ENCODE data around the gene C1orf216. TPM values are rescaled to one million over a fixed set of nuclear protein-coding genes. Genes with fewer than 3 reads are reported as not detected.

Gene C1orf216
- total and polyA plus RNA-seq, 2 of the 4 experiments (the other 2 are of a cell fraction), result 13.4 to 16.7 TPM

DNA sequence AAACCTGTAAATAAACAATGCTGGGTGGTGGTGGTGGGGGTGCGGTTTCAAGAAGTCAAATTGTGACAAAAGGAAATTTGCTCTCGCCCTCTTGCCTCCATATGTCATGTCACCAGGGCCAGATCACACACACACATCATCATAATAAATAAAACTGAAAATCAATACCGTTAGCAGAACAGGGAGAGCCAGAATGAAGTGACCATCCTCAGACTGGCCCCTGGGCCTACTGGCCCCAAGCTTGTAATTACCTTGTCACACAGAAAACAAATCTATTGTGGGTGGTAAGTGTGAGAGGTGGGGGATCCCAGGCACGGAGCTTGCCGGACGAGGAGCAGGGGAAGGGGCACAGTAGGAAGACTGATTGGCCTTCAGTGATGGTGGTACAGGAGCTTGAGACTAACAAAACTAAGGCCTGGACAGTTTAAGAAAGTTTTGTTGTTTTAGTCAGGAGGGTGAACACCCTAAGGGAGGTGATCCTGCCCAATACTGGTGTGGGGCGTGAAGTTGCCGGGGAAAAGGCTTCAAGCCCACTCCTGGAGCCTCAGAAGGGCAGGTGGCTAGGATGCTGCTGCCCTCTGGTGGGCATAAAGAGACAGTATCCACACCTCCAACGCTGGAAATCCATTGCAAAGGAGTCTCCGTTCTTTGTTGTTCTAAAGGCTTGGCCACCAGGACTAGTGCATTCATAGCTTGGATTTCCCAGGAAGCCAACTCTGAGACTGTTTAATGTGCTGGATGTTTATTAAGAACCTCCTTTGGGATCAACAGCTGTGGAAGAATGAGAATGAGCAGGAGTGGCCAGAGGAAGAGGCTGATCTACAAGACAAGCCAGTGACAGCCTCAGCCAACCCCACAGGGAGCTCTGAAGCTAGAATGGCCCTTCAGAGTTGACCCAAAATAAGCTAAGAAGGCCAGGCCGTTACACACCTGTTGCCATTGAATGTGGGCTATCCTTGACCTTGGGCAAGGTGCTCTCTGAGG lies 8.1 kb upstream of the C1orf216 start:
- Histone ChIP-seq H3K27me3 (ENCODE audit: control insufficient read depth, insufficient read depth, low read length) (no peaks in the 10 kb centered on the region), H3K56ac (ENCODE audit: extremely low read depth, insufficient read depth, low read length) (no peak overlapping the region), H3K4me2 (ENCODE audit: low read depth, low read length) (no peak overlapping the region), H2BK120ac (ENCODE audit: low read depth, low read length) (no peak overlapping the region), H3K4me1 (ENCODE audit: control insufficient read depth, insufficient read depth, low read length) (no peaks in the 10 kb centered on the region), H3K18ac (ENCODE audit: low read depth, low read length) (no peak overlapping the region), H3K9me1 (ENCODE audit: insufficient read depth, low read length) (no peaks in the 10 kb centered on the region), H4K20me1 (ENCODE audit: insufficient read depth, low read length) (no peaks in the 10 kb centered on the region), H3K27ac (ENCODE audit: insufficient read depth, low read length) (no peak overlapping the region), H2AK5ac (ENCODE audit: low read depth, low read length) (no peak overlapping the region), H4K8ac (ENCODE audit: low read depth in 2 of 2, low read length in 2 of 2) (no peak overlapping the region), H2AFZ (replicated peaks; ENCODE audit: low read length, poor library complexity) (peak overlapping the region; percentile 77), H3K79me1 (ENCODE audit: low read depth in 1 of 2, low read length in 2 of 2) (0 out of 4 replicates have a peak, but pooled peaks cover 0 to 4% of the 10 kb centered on the region in 2 experiments), H2AK9ac (replicated peaks; ENCODE audit: low read depth, low read length, poor library complexity) (peak overlapping the region; percentile 52), H3K4ac (ENCODE audit: low read depth, low read length) (no peak overlapping the region), H4K91ac (ENCODE audit: insufficient read depth, low read depth, low read length) (no peak overlapping the region), H2BK20ac (ENCODE audit: low read depth, low read length) (no peak overlapping the region), H3K23ac (ENCODE audit: low read depth, low read length) (no peak overlapping the region), H3K4me3 (ENCODE audit: insufficient read depth, low read depth, low read length) (no peak overlapping the region), H2BK5ac (ENCODE audit: low read depth, low read length, poor library complexity, severe bottlenecking) (no peak overlapping the region), H3K9ac (ENCODE audit: low read depth, low read length) (no peak overlapping the region), H3K36me3 (ENCODE audit: control insufficient read depth, insufficient read depth, low read length) (no peaks in the 10 kb centered on the region), H3K9me3 (ENCODE audit: control insufficient read depth, insufficient read depth, low read length) (no peaks in the 10 kb centered on the region), H2BK15ac (ENCODE audit: low read depth, low read length) (no peak overlapping the region), H3K14ac (replicated peaks; ENCODE audit: low read depth, low read length) (no peak overlapping the region), H4K5ac (ENCODE audit: low read depth, low read length) (no peak overlapping the region)
- intact Hi-C loops (cut with micrococcal nuclease) (loop anchor here (1.0 to 5.0 kb wide), 3 partner anchors 46 to 524 kb away; no protein-coding TSS in a partner anchor), in situ Hi-C loops (cut with MboI; ENCODE audit: low sequenced_read_pairs) (loop anchor here (5.0 kb wide), 1 partner anchor 159 kb away; no protein-coding TSS in a partner anchor), dilution Hi-C loops (cut with HindIII; ENCODE audit: low sequenced_read_pairs, unreplicated experiment) (no loop called here)
- POLR2A ChIA-PET (ENCODE audit: unreplicated experiment), result no interaction called here
- ATAC-seq (ENCODE audit: low read depth) (peak; percentile 97), DNase-seq (peak; percentile 58)
- no TSS peak for BruUV-seq (replicated peaks)
- CTCF ChIA-PET, result interaction anchor here (0.6 to 1.9 kb wide), 11 partner anchors 11 to 162 kb away, joined by 3 to 10 read pairs (median 5); no protein-coding TSS in a partner anchor
- 72% methylated on average over 3 of the region's 11 CpGs; no CpG with 5 or more reads in 1 of the 2 experiments for WGBS, 2 experiments (ENCODE audit: extremely low coverage in 2 of 2, insufficient read length in 1 of 2)
- TF ChIP-seq MAZ (IDR thresholded peaks at IDR 0.05; ENCODE audit: borderline replicate concordance, low read depth, low read length) (0 out of 2 replicates have a peak, but pooled peaks have one; percentile 17), CEBPB (IDR thresholded peaks at IDR 0.05; ENCODE audit: low read depth, low read length) (no peak), FOS (IDR thresholded peaks at IDR 0.05; ENCODE audit: low read depth, low read length) (no peak), MAFK (IDR thresholded peaks at IDR 0.05; ENCODE audit: low read depth, low read length) (no peak), CHD1 (IDR thresholded peaks at IDR 0.05; ENCODE audit: low read depth, low read length) (no peak), POLR2A (IDR thresholded peaks at IDR 0.05; ENCODE audit: low read depth, low read length) (no peak), RFX5 (IDR thresholded peaks at IDR 0.05; ENCODE audit: low read depth, low read length) (no peak), MXI1 (IDR thresholded peaks at IDR 0.05; ENCODE audit: borderline replicate concordance, low read depth, low read length) (no peak), ELK1 (IDR thresholded peaks at IDR 0.05; ENCODE audit: borderline replicate concordance, low read depth, low read length) (no peak), USF2 (IDR thresholded peaks at IDR 0.05; ENCODE audit: low read depth, low read length) (no peak), SMC3 (IDR thresholded peaks at IDR 0.05; ENCODE audit: low read depth, low read length) (peak; percentile 81), NFE2L2 (IDR thresholded peaks at IDR 0.05; ENCODE audit: low read depth, low read length) (no peak)
- TF ChIP-seq, protein P1, sequence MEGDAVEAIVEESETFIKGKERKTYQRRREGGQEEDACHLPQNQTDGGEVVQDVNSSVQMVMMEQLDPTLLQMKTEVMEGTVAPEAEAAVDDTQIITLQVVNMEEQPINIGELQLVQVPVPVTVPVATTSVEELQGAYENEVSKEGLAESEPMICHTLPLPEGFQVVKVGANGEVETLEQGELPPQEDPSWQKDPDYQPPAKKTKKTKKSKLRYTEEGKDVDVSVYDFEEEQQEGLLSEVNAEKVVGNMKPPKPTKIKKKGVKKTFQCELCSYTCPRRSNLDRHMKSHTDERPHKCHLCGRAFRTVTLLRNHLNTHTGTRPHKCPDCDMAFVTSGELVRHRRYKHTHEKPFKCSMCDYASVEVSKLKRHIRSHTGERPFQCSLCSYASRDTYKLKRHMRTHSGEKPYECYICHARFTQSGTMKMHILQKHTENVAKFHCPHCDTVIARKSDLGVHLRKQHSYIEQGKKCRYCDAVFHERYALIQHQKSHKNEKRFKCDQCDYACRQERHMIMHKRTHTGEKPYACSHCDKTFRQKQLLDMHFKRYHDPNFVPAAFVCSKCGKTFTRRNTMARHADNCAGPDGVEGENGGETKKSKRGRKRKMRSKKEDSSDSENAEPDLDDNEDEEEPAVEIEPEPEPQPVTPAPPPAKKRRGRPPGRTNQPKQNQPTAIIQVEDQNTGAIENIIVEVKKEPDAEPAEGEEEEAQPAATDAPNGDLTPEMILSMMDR (conservative IDR thresholded peaks at IDR 0.05; ENCODE audit: low read depth, low read length), result peak; percentile 85
